SK-N-MC (cell line): ENCODE measurements around the gene NAA50.

ENCODE experiments used
- DNase-seq: peaks from one replicate; pipeline ENCODE4 v3.0.0-alpha.2; 2011; ENCODE audit warnings: low read depth, low spot score
- H3K27ac ChIP-seq: fragments of 200-600 bp; sonication (generic); 2 replicates; pipeline ENCODE4 v1.5.1; 2016; ENCODE audit warnings: mixed run types
- H3K36me3 ChIP-seq: fragments of 200-600 bp; sonication (generic); 2 replicates; pipeline ENCODE4 v1.6.1; 2017; ENCODE audit warnings: antibody characterized with exemption, low read length, mixed read lengths; ENCODE audit not compliant: insufficient read depth
- H3K4me3 ChIP-seq: fragments of 200-600 bp; sonication (generic); 2 replicates; pipeline ENCODE4 v1.5.1; 2016
- H3K9ac ChIP-seq: fragments of 200-600 bp; sonication (generic); 2 replicates; pipeline ENCODE4 v1.8.0; 2017; ENCODE audit warnings: mixed run types, mixed read lengths; ENCODE audit not compliant: insufficient read length
- H3K9me3 ChIP-seq: fragments of 200-600 bp; sonication (generic); 2 replicates; pipeline ENCODE4 v1.6.1; 2017; ENCODE audit warnings: low read depth, mild to moderate bottlenecking, antibody characterized with exemption, low read length, moderate library complexity, mixed read lengths
- EZH2 ChIP-seq: fragments of 200-600 bp; sonication (generic); IDR thresholded peaks from one replicate; pipeline ENCODE4 v1.6.1; 2017; ENCODE audit warnings: antibody characterized with exemption
- FOXP2 ChIP-seq: optimal IDR thresholded peaks from 2 replicates; pipeline ENCODE3; 2011; ENCODE audit warnings: mild to moderate bottlenecking, moderate library complexity; ENCODE audit not compliant: insufficient read depth; ENCODE audit errors: extremely low read length, control extremely low read depth
- POLR2AphosphoS5 ChIP-seq: IDR thresholded peaks from 2 replicates; pipeline ENCODE4 v1.6.1; 2012; ENCODE audit warnings: mild to moderate bottlenecking, low read depth, low read length, borderline replicate concordance

The NAA50 gene

GRCh38 chr3:113773381-113773780 is 27.3 kb upstream of the NAA50 start:
- TF ChIP-seq EZH2, result no peak
- TF ChIP-seq POLR2AphosphoS5, result no peak
- no peak for TF ChIP-seq FOXP2
- Histone ChIP-seq H3K36me3 (no peaks in the 10 kb centered on the region), H3K9ac (no peak overlapping the region), H3K4me3 (no peak overlapping the region), H3K27ac (no peak overlapping the region), H3K9me3 (no peaks in the 10 kb centered on the region)
- DNase-seq, result no peak

DNA sequence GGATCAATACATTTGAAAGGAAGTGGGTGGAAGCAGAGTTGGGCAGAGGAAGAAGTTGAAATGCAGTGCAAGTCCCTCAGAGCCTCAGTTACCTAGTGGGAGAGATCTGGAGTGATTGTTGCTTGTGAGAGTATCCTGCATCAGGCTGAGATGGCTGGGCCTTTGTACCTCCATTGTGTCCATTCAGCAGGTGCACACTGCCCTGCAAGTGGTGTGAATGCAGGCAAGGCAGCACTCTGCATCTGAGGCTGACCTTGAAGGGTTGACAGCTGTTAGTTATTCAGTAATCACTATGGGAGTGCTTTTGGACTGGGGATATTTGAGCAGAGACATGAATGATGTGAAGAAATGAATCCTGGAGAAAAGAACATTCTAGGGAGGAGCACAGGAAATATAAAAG is 25.9 kb upstream of the NAA50 start:
- Histone ChIP-seq H3K27ac (no peak overlapping the region), H3K9ac (no peak overlapping the region), H3K9me3 (no peaks in the 10 kb centered on the region), H3K4me3 (no peak overlapping the region), H3K36me3 (no peaks in the 10 kb centered on the region)
- no peak for DNase-seq
- TF ChIP-seq POLR2AphosphoS5 (no peak), EZH2 (no peak), FOXP2 (no peak)

GRCh38 chr3:113769551-113769950 is 23.5 kb upstream of the NAA50 start:
- H3K9me3 ChIP-seq, result no peaks in the 10 kb centered on the region
- TF ChIP-seq EZH2 (no peak), FOXP2 (no peak), POLR2AphosphoS5 (no peak)
- H3K9ac ChIP-seq, result no peak overlapping the region
- H3K4me3 ChIP-seq, result no peak overlapping the region
- no peak for DNase-seq
- H3K36me3 ChIP-seq, result no peaks in the 10 kb centered on the region
- H3K27ac ChIP-seq, result no peak overlapping the region

DNA sequence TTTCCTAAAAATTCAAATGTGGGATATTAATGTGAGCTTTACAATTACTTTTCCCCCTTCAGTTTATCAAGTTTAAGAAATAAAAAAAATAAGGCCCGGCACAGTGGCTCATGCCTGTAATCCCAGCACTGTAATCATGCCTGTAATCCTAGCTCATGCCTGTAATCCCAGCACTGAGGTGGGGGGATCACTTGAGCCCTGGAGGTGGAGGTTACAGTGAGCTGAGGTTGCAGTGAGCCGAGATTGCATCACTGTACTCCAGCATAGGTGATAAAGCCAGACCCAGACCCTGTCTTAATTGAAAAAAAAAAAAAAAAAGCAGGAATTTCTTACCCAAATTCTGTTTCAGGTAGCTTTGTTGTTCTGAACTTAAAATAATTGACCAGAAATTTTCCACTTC is 18.6 kb upstream of the NAA50 start:
- H3K9ac ChIP-seq, result no peak overlapping the region
- no peaks in the 10 kb centered on the region for H3K9me3 ChIP-seq
- no peaks in the 10 kb centered on the region for H3K36me3 ChIP-seq
- no peak overlapping the region for H3K27ac ChIP-seq
- H3K4me3 ChIP-seq, result no peak overlapping the region
- TF ChIP-seq EZH2 (no peak), POLR2AphosphoS5 (no peak), FOXP2 (no peak)
- no peak for DNase-seq

DNA sequence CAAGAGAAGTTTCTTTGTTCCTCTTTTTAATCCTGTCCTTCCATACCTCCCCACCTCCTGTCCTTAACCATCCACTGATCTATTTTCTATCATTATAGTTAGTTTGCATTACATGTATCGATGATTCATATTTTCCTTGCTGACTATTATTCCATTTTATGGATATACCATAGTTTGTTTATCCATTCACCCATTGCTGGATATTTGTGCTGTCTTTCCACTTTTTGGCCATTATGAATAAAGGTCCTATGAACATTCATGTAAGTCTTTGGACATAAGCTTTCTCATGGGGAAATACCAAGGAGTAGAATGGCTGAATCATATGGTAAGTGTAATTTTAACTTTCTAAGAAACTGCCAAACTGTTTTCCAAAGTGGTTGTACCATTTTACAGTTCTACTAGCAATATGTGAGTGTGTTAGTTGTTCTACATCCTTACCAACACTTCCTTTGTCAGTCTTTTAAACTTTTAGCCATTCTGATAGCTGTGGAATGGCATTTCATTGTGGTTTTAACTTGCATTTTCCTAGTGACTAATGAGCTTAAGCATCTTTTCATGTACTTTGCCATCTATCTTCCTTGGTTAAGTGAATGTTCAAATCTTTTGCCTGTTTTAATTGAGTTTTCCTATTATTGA is 12.5 kb upstream of the NAA50 start:
- Histone ChIP-seq H3K9me3 (no peaks in the 10 kb centered on the region), H3K9ac (no peak overlapping the region), H3K4me3 (no peak overlapping the region), H3K27ac (no peak overlapping the region), H3K36me3 (0 out of 2 replicates have a peak, but pooled peaks cover 3% of the 10 kb centered on the region)
- TF ChIP-seq EZH2 (no peak), FOXP2 (no peak), POLR2AphosphoS5 (no peak)
- DNase-seq, result no peak

- H3K27ac ChIP-seq, result no peak overlapping the region
- 0 out of 2 replicates have a peak, but pooled peaks cover 3% of the 10 kb centered on the region for H3K36me3 ChIP-seq
- TF ChIP-seq POLR2AphosphoS5, result no peak
- no peak for TF ChIP-seq EZH2
- no peak for TF ChIP-seq FOXP2
- no peak overlapping the region for H3K9ac ChIP-seq
- H3K4me3 ChIP-seq, result no peak overlapping the region
- no peak for DNase-seq
- no peaks in the 10 kb centered on the region for H3K9me3 ChIP-seq
These were observed 8.6 kb upstream of the NAA50 start for GRCh38 chr3:113754494-113755159.

- Histone ChIP-seq H3K9me3 (no peaks in the 10 kb centered on the region), H3K9ac (no peak overlapping the region), H3K4me3 (peak overlapping the region; percentile 7; the same call in 1 of the 2 replicates), H3K27ac (no peak overlapping the region; the same call in 1 of the 2 replicates), H3K36me3 (0 out of 2 replicates have a peak, but pooled peaks cover 3% of the 10 kb centered on the region)
- no peak for DNase-seq
- no peak for TF ChIP-seq POLR2AphosphoS5
These were observed 7.4 kb upstream of the NAA50 start for GRCh38 chr3:113753376-113753985.

DNA sequence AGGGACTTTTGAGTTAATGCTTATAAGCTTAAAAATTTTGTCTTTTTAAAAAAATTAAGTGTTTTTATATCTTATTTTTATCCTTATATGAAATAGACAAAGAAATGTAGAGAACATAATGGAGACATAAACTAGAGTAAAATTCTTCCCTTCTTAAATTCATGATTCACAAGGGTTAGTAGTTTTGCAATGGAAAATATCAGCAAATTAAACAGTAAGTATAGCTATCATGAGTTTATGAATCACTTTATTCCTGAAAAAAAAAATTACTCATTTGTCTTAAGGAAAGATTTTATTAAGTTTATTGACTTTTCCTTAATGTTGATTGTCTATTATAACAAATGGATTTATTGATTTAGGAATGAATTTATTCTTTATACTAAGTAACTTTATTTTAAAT is 5.1 kb upstream of the NAA50 start:
- Histone ChIP-seq H3K4me3 (no peak overlapping the region), H3K36me3 (no peaks in the 10 kb centered on the region), H3K9ac (no peak overlapping the region), H3K27ac (no peak overlapping the region), H3K9me3 (no peaks in the 10 kb centered on the region)
- TF ChIP-seq EZH2, result no peak
- TF ChIP-seq POLR2AphosphoS5, result no peak
- no peak for TF ChIP-seq FOXP2
- DNase-seq, result no peak
